ENCODE data around the gene ODC1.

The ODC1 gene

DNA sequence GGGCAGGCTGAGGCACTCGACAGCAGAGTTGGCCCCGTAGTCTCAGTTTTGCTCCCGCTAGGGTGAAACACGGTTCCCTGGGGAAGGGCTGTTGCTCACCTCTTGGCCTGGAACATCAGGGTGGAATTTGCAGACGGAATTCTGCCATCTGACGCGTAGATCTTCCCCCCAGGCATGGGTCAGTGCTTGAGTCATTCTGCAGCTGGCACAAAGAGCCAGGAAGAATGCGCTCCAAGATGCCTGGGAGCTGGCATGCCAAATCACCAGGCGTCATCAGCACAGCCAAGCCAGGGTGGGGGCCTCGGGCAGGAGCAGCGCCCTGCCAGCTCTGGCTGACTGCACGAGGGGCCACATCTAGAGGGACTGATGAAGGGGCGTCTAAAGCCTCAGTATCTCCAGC, 42.7 kb downstream of the ODC1 start:
- FAIRE-seq: no peak
- DNase-seq (ENCODE audit: insufficient read length, low spot score): no peak

DNA sequence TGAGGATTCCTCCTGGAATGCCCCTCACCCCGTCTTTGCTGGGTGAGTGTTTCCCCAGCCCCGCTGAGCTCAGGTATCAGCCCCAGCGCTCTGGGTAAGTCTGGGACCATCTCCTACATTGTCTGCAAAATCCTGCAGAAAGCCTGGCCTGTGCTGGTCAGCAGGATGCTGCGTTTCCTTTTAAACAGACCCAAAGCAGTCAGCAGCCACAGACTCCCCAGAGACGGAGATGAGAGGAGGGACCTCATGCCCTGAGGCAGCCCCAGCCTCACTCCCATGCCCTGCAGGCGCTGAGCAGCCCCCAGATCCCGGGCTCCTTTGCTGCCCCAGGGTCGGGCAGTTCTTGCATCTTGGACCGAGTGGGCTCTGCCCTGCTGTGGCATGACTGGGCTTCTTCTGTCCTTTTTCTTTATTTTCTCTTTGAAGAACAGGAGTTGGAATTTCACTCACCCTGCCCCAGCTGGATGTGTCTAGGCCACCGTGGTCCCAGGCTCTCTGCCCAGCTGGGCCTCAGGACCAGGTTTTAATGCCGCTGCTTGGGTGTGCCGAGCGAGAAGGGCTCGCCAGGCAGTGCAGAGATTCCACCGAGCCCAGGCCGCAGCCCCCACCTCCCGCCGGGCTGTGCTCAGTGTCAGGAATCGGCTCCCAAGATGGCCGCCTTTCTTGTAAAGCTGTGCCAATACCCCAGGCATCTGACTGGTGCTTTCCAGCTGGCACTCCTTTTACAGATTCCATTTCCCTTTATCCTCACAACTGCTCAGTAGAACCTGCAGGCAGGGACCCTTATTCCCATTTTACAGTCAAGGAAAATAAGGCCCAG, 43.6 kb downstream of the ODC1 start:
- DNase-seq (ENCODE audit: insufficient read length, low spot score) (no peak), FAIRE-seq (no peak)

- FAIRE-seq (no peak), DNase-seq (ENCODE audit: insufficient read length, low spot score) (no peak)
Measured at GRCh38 chr2:10402653-10403215, 45.4 kb downstream of the ODC1 start.

- FAIRE-seq (no peak), DNase-seq (ENCODE audit: insufficient read length, low spot score) (no peak)
Measured at GRCh38 chr2:10402062-10402585, 46.0 kb downstream of the ODC1 start.

DNA sequence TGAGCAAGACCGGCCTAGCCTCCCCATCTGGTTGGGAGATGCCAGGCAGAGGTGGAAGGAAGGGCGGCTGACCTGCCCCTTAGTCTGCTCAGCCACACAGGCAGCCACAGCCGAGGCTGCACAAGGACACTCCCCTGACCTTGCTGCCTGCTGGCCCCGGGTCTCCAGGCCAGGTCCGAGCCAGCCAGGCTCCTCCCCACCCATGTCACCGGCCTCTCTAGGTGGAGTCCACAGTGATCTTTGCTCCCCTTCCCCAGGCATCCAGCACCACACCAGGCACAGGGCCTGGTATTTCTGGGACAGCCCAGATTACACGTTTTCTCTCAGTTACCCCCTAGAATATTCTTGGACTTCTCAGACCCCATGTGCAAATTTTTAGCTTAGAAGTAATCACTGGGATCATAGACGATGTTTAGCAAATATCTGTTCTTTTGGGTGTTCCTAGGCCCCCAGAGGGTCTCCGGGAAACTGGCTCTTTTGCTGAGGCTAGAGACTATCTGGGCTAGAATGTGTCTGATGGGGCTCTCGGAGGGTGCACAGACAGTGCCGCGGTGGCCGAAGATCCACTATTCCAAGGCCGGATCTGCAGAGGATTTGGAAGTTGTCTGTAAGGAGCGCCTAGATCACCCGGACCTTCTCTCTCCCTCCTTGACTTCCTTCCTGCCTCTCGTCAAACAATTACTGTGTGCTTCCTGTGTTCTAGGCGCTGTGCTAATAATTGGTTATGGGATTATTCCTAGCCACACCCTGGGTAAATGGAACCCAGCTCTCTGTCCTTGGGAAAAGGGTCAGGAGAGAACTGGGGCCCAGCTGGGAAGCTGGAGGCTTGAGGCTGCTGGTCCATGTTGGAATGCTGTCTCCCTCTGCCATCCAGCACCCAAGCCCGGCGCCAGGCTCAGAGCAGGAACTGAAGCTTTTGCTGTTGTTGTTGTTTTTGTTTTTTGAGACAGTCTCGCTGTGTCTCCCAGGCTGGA, 46.9 kb downstream of the ODC1 start:
- FAIRE-seq: peak; percentile 47

GRCh38 chr2:10400568-10400977, 47.6 kb downstream of the ODC1 start:
- FAIRE-seq (no peak), DNase-seq (ENCODE audit: insufficient read length, low spot score) (no peak)

More for the DNA sequence above, 46.9 kb downstream of the ODC1 start:
- no peak for DNase-seq (ENCODE audit: insufficient read length, low spot score)

GRCh38 chr2:10400002-10400401, 48.1 kb downstream of the ODC1 start:
- FAIRE-seq: peak; percentile 28

GRCh38 chr2:10399358-10399757, 48.8 kb downstream of the ODC1 start:
- FAIRE-seq (no peak), DNase-seq (ENCODE audit: insufficient read length, low spot score) (no peak)

More at GRCh38 chr2:10400002-10400401, 48.1 kb downstream of the ODC1 start:
- no peak for DNase-seq (ENCODE audit: insufficient read length, low spot score)

- DNase-seq (ENCODE audit: insufficient read length, low spot score): no peak
- FAIRE-seq: no peak
Measured at GRCh38 chr2:10398496-10398895, 49.6 kb downstream of the ODC1 start.

- DNase-seq (ENCODE audit: insufficient read length, low spot score): no peak
- no peak for FAIRE-seq
Measured at GRCh38 chr2:10397878-10398277, 50.2 kb downstream of the ODC1 start.

- DNase-seq (ENCODE audit: insufficient read length, low spot score): no peak
- FAIRE-seq: no peak
Measured at GRCh38 chr2:10397297-10397875, 50.7 kb downstream of the ODC1 start.

DNA sequence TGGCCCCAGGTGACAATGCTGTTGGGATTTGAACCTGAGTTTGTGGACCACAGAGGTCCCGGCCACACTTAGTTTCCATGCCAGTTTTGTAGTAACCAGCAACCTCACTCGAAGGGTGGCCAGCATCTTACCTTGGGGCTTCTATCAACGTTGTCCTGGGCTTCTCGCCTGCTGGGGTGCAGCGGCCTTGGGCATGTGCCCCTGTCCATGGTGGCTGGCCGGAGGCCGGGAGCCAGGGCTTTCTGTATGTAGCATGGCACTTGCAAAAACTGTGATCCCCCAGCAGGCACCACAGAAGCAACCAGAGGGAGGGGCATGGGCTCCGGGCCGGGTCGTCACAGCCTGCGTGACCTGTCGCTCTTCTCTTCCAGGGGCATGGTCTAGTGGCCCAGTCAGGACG, 51.7 kb downstream of the ODC1 start:
- no peak for FAIRE-seq
- DNase-seq (ENCODE audit: insufficient read length, low spot score): no peak

DNA sequence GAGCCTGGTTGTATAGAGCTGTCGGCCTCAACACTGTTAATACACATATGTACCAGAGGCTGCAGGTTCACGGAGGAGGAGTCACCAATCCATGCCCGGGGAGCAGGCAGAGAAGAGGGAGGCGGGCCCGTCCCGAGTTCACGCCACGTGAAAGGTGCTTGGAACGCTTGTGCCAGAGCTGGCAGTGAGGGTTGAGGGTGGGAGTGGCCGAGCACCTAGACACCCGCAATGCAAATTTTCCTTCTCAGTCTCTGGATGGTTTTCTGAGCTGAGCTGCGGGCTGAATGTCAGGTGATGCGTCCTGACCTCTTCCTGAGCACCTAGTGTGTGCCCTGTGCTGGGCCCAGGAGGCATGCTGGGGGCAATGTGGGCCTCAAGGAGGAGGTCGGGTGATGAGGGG, 52.2 kb downstream of the ODC1 start:
- no peak for FAIRE-seq
- no peak for DNase-seq (ENCODE audit: insufficient read length, low spot score)

- no peak for DNase-seq (ENCODE audit: insufficient read length, low spot score)
- FAIRE-seq: no peak
Measured at GRCh38 chr2:10393640-10393982, 54.5 kb downstream of the ODC1 start.

GRCh38 chr2:10392951-10393639, 55.0 kb downstream of the ODC1 start:
- DNase-seq (ENCODE audit: insufficient read length, low spot score): no peak
- no peak for FAIRE-seq

GRCh38 chr2:10392548-10392947, 55.6 kb downstream of the ODC1 start:
- no peak for FAIRE-seq
- DNase-seq (ENCODE audit: insufficient read length, low spot score): no peak

DNA sequence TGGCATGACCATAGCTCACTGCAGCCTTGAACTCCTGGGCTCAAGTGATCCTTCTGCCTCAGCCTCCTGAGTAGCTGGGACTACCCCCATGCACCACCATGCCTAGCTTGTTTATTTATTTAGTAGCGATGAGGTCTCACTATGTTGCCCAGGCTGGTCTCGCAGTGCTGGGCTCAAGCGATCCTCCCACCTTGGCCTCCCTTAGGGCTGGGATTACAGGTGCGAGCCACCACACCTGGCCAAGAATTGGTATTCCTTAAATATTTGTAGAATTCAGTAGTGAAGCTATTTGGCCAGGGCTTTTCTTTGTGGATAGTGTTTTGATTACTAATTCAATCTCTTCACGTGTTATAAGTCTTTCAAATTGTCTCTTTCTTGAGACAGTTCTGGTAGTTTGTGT, 56.0 kb downstream of the ODC1 start:
- FAIRE-seq (no peak), DNase-seq (ENCODE audit: insufficient read length, low spot score) (no peak)

- FAIRE-seq (no peak), DNase-seq (ENCODE audit: insufficient read length, low spot score) (no peak)
Measured at GRCh38 chr2:10390369-10390801, 57.7 kb downstream of the ODC1 start.

Measured in GM19239 (cell line).